GM21360 (cell line): Measurements from ENCODE around the gene PSMC3IP.
"Not testable (repeated sequence)": the region's sequence is repeated elsewhere in the genome, so short reads cannot be mapped to it uniquely, and the experiment has no call there.

ENCODE experiments used
- ATAC-seq: cut with Tn5 transposase; IDR thresholded peaks from one replicate; pipeline ENCODE4 v1.9.1; 2021; ENCODE audit warnings: mild to moderate bottlenecking, moderate library complexity; ENCODE audit not compliant: unreplicated experiment

PSMC3IP gene, protein sequence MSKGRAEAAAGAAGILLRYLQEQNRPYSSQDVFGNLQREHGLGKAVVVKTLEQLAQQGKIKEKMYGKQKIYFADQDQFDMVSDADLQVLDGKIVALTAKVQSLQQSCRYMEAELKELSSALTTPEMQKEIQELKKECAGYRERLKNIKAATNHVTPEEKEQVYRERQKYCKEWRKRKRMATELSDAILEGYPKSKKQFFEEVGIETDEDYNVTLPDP

GRCh38 chr17:42577532-42578281 lies at the start of gene PSMC3IP:
PSMC3IP (minus strand) TSS chr17:42577729; CDS start chr17:42577686, 43 bp downstream.
- peak; percentile 61 for ATAC-seq

- no peak for ATAC-seq
Observed at GRCh38 chr17:42623732-42624596, 46.4 kb upstream of the PSMC3IP start.

DNA sequence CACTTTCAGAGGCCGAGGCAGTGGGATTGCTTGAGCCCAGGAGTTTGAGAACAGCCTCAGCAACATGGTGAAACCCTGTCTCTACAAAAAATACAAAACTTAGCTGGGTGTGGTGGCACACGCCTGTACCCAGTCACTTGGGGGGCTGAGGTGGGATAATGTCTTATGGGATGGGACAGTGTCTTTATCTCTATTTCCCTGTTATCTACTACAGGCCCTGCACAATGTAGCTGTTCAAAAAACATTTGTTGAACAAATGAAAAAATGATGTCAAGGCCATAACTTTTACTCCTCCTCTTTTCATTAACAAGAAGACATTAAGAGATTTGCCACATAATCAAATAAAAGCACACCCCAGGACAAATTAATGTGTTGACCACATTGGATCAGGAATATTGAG lies 45.7 kb upstream of the PSMC3IP start:
- no peak for ATAC-seq

GRCh38 chr17:42621987-42622386 lies 44.5 kb upstream of the PSMC3IP start:
- not testable (repeated sequence) for ATAC-seq

DNA sequence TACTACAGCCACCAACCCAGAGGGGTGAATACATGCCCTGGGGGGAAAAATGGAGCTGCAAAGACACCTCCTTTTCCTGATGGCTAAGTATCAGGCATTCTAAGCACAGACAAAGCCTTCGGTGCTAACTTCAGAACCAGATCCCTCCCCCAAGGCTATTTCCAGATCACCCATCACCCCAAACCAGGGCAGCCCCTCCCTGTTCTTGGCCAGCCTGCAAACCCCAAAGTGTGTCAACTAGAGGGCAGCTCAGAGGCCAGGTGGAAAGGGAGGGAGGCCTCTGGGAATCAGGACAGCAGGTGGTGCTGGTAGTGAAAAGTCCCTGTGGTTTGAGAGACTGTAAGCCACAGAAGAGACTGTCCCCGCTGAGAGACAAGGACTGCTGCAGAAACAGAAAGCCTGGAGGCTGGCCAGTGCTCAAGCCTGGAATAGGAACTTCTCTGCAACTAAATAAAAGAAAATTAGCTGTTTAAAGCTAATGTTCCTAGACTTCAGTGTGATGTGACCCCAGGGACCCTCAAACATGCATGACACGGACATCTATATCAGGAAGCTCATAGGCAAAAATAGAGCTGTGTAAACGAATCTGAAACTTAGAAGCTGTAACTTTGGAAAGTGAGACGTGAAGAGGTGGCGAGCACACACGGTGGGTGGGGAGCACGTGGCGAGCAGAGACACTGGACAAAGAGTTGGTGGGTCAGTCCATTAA lies 41.1 kb upstream of the PSMC3IP start:
- ATAC-seq, result peak; percentile 58

DNA sequence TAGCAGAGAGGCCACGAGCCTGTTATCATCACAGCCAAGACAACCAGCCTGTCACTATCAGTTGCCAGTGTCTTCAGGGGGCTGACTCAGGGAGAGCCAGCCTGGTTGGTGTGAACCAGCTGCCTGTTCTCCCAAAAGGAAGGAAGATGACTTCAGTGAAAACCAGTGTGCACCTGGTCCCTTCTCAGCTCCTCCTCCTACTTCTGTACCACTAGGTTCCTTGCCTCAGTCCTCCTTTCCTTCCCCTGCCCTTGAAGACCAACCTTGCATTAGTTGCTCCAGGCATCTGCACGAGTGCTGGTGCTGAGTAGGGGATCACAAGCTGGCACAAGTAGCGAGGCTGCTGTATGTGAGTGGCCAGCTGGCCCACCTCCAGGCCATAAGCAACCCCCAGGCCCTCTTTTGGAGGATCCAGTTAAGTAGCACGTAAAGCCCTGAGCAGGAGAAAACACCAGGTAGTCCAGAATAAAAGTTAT lies 40.5 kb upstream of the PSMC3IP start:
- ATAC-seq, result no peak

- no peak for ATAC-seq
Observed at GRCh38 chr17:42613699-42614295, 36.3 kb upstream of the PSMC3IP start.

- no peak for ATAC-seq
Observed at GRCh38 chr17:42612013-42612412, 34.5 kb upstream of the PSMC3IP start.

DNA sequence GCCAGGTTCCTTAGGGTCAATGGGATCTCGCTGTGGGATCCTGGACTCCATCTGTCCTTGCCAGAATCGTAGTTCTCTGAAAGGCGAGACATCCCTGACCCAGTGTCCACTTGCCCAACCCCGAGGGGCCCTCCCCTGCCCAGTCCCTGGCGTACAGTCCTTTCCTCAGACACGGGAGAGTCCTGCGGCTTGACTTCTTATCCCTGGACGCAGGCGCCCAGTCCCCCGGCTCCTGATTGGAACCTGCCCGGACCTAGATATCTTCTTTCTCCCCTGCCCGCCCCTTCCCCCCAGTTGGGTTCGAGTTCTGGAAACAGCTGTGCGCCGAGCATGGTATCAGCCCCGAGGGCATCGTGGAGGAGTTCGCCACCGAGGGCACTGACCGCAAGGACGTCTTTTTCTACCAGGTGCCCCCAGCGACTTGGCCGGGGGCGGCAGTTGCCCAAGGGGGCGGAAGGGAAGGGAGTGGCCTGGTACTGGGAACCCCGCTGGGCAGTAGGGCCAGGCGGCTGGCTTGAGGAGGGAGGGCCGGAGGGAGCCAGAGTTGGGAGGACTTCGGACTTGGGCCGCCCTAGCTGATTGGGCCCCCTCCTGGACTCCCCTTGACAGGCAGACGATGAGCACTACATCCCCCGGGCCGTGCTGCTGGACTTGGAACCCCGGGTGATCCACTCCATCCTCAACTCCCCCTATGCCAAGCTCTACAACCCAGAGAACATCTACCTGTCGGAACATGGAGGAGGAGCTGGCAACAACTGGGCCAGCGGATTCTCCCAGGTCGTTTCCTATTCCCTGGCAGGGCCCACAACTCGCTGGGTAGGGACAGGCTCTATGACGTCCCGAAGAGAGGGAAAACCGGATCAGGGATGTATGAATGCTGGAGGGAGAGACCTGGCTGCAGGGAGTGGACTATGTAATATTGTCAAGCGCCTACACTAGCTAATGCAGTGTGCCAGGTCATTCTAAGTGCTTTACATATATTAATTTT lies 32.6 kb upstream of the PSMC3IP start:
- not testable (repeated sequence) for ATAC-seq

DNA sequence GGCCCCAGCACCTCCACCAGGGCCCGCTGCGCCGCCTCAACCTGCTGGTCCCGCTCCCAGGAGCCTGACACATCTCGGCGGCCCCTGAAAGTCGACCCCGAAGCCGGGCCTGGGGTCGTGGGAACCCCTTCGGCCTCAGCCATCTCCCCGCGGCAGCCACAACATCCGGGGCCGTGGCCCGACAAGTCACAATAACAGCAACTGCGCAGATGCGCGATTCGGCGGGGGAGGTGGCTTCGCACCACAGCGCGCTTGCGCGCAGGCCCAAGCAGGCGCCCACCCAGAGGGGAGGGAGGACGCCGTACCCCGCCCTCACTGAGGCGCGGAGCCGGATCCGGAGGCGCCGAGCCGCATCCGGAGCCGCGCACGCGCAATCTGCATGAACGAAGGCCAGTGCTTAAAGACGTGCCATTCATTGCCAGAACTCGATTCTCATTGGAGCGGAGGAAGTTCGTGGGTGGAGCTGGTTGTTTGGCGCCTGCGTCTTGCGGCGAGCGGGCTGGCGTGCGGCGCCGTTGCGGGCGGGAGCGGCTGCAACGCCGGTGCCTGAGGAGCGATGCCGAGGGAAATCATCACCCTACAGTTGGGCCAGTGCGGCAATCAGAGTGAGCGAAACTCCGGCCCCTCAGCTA lies 31.8 kb upstream of the PSMC3IP start, which contains the start of the genes RETREG3 and TUBG1:
Gene RETREG3, minus strand, starts transcription at position 193 of the 632 bp plus-strand sequence. Its CDS starts 50 bp downstream, at position 143.
Gene TUBG1, plus strand, starts transcription at position 502 of the 632 bp plus-strand sequence. Its CDS starts 55 bp downstream, at position 557.
- peak; percentile 87 for ATAC-seq

GRCh38 chr17:42608305-42609181 lies 31.0 kb upstream of the PSMC3IP start:
- peak; percentile 3 for ATAC-seq

DNA sequence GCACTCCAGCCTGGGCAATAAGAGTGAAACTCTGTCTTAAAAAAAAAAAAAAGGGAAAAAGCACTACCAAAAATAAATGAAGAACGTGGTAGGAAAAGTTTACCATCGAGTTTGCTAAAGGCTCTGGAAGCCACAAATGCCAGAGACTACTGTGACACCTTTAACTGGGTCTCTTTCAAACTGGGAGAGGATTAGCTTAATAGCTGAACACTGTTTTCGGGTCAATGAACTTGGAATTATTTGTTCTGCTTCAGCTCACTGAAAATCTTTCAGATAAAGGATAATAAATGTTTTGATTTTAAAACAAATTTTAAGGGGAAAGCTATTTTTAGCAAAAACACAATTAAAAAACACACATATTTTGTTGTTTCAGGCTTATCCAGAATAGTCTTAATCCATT lies 30.2 kb upstream of the PSMC3IP start:
- ATAC-seq, result no peak

DNA sequence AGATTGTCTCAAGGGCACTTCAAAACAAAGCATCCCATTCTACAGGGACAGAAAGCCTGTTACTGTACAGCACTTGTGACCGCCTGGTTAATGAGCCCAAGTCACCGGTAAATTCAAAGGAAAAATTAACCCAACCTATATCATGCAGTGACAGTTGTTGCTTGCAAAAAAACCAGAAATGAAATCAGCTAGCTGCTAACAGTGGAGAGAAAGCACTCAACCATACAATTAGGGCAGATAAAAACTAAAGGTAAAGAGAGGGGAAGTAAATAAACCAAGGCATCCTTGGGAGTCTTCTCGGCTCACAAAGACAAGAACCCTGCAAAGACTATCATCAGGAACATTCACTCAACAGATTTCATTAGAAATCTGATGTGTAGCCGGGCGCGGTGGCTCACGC lies 25.8 kb upstream of the PSMC3IP start:
- ATAC-seq, result no peak

GRCh38 chr17:42598905-42599304 lies 21.4 kb upstream of the PSMC3IP start:
- no peak for ATAC-seq

DNA sequence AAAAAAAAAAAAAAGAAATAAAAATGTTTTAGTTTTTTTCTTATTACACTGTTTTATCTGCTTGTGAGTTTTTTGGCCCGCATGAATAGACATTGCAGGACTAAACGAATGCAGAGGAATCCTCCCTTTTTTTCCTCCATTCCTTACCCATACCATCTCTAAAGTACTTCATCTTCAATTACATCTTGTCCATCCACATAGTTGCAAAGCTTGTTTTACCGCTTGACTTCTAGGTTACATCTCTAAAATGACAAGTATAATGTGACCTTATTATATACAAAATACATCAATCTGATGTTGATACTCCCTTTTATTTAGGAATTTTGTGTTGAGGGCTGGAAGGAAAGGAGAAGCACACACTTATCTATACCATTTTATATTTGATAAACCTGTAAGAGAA lies 18.9 kb upstream of the PSMC3IP start:
- ATAC-seq, result no peak

DNA sequence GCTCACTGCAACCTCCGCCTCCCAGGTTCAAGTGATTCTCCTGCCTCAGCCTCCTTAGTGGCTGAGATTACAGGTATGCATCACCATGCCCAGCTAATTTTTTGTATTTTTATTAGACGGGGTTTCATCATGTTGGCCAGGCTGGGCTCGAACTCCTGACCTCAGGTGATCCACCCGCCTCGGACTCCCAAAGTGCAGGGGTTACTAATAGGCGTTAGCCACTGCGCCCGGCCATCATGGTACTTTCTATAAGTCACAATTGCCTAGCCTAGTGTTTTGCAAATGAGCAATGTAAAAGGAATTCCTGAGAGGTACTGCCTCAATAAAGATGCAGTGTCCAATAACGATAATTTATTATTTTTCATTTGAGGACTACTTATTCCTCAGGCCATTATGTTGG lies 13.9 kb upstream of the PSMC3IP start:
- ATAC-seq, result no peak

DNA sequence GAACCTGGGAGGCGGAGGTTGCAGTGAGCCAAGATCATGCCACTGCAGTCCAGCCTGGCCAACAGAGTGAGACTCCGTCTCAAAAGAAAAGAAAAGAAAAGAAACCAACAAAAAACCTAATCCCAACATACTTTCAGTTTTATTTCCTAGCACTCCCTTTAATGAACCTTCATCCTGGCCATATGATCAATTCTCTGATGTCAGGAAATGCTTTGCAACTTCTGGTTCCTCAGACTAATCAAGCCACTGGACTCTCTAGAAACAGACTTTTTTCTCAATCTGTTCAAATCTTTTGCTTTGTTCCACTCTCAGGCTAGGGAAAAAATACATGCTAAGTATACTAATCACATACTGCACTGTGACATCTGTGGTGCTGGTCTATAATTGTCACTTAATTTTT lies 13.4 kb upstream of the PSMC3IP start:
- no peak for ATAC-seq
